Peyer's patch (tissue), 4 donors: ENCODE measurements around the gene UBE2E2. TPM values are rescaled to one million over a fixed set of nuclear protein-coding genes. Genes with fewer than 3 reads are reported as not detected.

ENCODE experiments used
- DNase-seq, 3 donors: peaks; one replicate each; pipeline ENCODE4 v3.0.0-alpha.2; 2017 to 2019
- H3K27ac ChIP-seq, 4 donors: fragments of 200-600 bp; sonication (generic); one replicate each; pipeline ENCODE4 v1.5.1; 2016 to 2019
- H3K27me3 ChIP-seq, 2 donors: fragments of 200-600 bp; sonication (generic); one replicate each; pipeline ENCODE4 v1.5.1; 2019
- H3K36me3 ChIP-seq, 3 donors: fragments of 200-600 bp; sonication (generic); one replicate each; pipeline ENCODE4 v1.5.1; 2016 to 2019
- H3K4me1 ChIP-seq, 4 donors: fragments of 200-600 bp; sonication (generic); one replicate each; pipeline ENCODE4 v1.5.1; 2016 to 2019
- H3K4me3 ChIP-seq, 4 donors: fragments of 200-600 bp; sonication (generic); 1 replicate in 3 of 4; 2 replicates in 1 of 4; pipeline ENCODE4 v1.5.1; 2016 to 2019; ENCODE audit warnings: mild to moderate bottlenecking in 1 of 4
- H3K9me3 ChIP-seq, 4 donors: fragments of 200-600 bp; sonication (generic); one replicate each; pipeline ENCODE4 v1.5.1; 2016 to 2019; ENCODE audit warnings: mild to moderate bottlenecking in 1 of 4
- POLR2A ChIP-seq, 2 donors: fragments of 450-650 bp; IDR thresholded peaks; one replicate each; pipeline ENCODE4 v1.5.1; 2017; ENCODE audit warnings: antibody characterized with exemption in 2 of 2, mild to moderate bottlenecking in 2 of 2, moderate library complexity in 2 of 2
- total RNA-seq, 4 donors: library from RNA; depleted of rRNA; stranded (reverse); fragments of >200 nt; gene quantifications; one replicate each; pipeline ENCODE4 v1.1.0, GENCODE V29; 2016
- TF ChIP-seq, protein P1 (sequence below), 6 experiments: fragments of 450-650 bp in 4 of 6; fragments of 200-600 bp in 2 of 6; sonication (generic) in 1 of 6; IDR thresholded peaks; one replicate each; pipeline ENCODE4 v1.5.1; 2017 to 2019; ENCODE audit warnings: antibody characterized with exemption in 6 of 6, mild to moderate bottlenecking in 3 of 6, moderate library complexity in 1 of 6

Gene UBE2E2
- total RNA-seq, 4 donors from 2014 or later, result 0.70 to 37.1 (median 20.8) TPM

DNA sequence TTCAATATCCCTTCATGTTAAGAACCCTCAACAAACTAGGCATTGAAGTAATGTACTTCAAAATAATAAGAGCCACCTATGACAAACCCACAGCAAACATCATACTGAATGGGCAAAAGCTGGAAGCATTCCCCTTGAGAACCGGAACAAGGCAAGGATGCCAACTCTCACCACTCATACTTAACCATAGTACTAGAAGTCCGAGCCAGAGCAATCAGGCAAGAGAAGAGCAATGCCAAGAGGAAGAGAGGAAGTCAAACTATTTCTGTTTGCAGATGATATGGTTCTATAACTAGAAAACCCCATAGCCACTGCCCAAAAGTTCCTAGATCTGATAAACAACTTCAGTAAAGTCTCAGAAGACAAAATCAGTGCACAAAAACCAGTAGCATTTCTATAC is 161.9 kb downstream of the UBE2E2 start:
- Histone ChIP-seq H3K36me3 (no peaks in the 10 kb centered on the region), H3K27me3 (no peaks in the 10 kb centered on the region), H3K4me1 (no peaks in the 10 kb centered on the region), H3K9me3 (no peaks in the 10 kb centered on the region), H3K4me3 (no peak overlapping the region), H3K27ac (no peak overlapping the region)
- TF ChIP-seq POLR2A (IDR thresholded peaks at IDR 0.05), result no peak
- TF ChIP-seq, protein P1, sequence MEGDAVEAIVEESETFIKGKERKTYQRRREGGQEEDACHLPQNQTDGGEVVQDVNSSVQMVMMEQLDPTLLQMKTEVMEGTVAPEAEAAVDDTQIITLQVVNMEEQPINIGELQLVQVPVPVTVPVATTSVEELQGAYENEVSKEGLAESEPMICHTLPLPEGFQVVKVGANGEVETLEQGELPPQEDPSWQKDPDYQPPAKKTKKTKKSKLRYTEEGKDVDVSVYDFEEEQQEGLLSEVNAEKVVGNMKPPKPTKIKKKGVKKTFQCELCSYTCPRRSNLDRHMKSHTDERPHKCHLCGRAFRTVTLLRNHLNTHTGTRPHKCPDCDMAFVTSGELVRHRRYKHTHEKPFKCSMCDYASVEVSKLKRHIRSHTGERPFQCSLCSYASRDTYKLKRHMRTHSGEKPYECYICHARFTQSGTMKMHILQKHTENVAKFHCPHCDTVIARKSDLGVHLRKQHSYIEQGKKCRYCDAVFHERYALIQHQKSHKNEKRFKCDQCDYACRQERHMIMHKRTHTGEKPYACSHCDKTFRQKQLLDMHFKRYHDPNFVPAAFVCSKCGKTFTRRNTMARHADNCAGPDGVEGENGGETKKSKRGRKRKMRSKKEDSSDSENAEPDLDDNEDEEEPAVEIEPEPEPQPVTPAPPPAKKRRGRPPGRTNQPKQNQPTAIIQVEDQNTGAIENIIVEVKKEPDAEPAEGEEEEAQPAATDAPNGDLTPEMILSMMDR (IDR thresholded peaks at IDR 0.05), result no peak
- DNase-seq, result no peak

DNA sequence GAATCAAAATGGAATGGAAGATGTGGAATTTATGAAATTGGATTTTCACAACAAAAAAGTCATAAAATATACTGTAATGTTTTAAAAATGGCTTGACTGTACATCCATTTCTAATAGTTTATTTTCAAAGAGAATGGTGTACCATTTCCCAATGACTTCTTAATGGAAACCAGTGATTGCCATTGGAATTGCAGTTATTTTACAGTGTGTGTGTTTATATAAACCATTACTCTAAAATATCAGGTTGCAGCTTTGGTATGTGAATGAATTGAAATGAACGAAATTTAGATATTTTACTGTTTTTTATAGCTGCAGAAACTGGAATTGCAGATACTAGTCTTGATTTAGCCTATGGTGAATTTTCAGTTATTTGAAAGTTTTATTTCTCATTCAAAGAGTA is 165.6 kb downstream of the UBE2E2 start:
- TF ChIP-seq, protein P1 (IDR thresholded peaks at IDR 0.05), result no peak
- no peak for TF ChIP-seq POLR2A (IDR thresholded peaks at IDR 0.05)
- H3K9me3 ChIP-seq, result no peaks in the 10 kb centered on the region
- no peak for DNase-seq

DNA sequence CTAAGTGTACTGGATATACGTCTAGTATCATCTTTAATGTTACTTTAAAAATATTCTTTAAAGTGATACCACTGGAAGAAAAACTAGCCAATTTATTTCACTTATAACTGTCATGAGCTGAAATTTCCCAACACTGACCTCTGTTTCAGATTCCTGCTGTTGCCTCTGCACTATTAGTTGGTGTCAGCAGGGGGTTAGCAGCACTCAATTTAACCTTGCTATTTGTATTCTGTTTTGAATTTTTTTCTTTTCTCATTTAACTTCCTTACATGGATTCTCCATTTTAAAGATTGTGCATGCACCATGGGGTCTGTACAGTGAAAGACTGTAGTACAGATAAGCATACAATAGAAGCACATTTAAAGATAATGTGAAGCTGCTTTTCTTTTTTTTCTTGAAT is 169.2 kb downstream of the UBE2E2 start:
- H3K9me3 ChIP-seq, result no peaks in the 10 kb centered on the region
- no peak for DNase-seq
- no peaks in the 10 kb centered on the region for H3K4me1 ChIP-seq
- H3K27ac ChIP-seq, result no peak overlapping the region
- no peaks in the 10 kb centered on the region for H3K27me3 ChIP-seq
- no peak overlapping the region for H3K4me3 ChIP-seq
- H3K36me3 ChIP-seq, result no peaks in the 10 kb centered on the region
- TF ChIP-seq, protein P1 (IDR thresholded peaks at IDR 0.05), result no peak
- no peak for TF ChIP-seq POLR2A (IDR thresholded peaks at IDR 0.05)

More for the DNA sequence above, 165.6 kb downstream of the UBE2E2 start:
- Histone ChIP-seq H3K27ac (no peak overlapping the region), H3K27me3 (no peaks in the 10 kb centered on the region), H3K4me3 (no peak overlapping the region), H3K36me3 (no peaks in the 10 kb centered on the region), H3K4me1 (no peaks in the 10 kb centered on the region)

DNA sequence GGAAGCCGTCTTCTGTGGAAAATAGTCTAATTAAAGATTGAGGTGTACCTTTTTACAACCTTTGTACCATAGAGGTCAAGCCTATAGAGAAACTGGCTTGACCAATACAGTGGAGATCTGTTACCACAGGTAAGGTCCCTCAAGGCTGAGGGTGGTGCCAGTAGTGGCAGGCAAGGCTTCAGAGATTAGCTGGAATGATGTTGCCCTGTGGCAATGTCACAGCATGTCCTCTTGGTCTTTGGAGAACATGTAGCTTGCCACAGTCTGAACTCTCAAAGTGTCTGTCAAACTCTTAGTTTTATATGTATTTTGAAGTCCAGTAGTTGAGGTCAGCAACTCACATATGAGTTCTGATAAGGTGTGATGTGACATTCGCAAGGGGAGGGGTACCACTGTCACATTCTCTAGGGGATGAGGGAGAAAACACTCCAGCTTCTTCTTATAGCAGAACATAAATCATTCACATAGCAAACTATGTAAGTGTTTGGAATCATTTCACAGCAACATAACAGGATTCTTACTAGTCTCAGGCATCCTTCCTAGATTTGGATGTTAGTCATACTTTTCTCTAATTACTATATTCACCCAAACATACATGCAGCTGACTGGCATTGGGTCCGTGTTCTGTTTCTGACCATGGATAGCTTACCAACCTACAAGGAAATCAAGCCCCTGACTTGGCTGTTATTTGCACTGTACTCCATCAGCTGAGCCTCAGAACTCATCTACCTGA is 173.6 kb downstream of the UBE2E2 start:
- DNase-seq, result no peak
- Histone ChIP-seq H3K27ac (no peak overlapping the region), H3K4me1 (no peaks in the 10 kb centered on the region), H3K9me3 (no peaks in the 10 kb centered on the region), H3K4me3 (no peak overlapping the region), H3K27me3 (no peaks in the 10 kb centered on the region), H3K36me3 (no peaks in the 10 kb centered on the region)
- TF ChIP-seq POLR2A (IDR thresholded peaks at IDR 0.05), result no peak
- TF ChIP-seq, protein P1 (IDR thresholded peaks at IDR 0.05), result no peak

GRCh38 chr3:23377928-23378672 is 175.0 kb downstream of the UBE2E2 start:
- H3K9me3 ChIP-seq, result no peaks in the 10 kb centered on the region
- no peaks in the 10 kb centered on the region for H3K27me3 ChIP-seq
- no peak for TF ChIP-seq POLR2A (IDR thresholded peaks at IDR 0.05)
- TF ChIP-seq, protein P1 (IDR thresholded peaks at IDR 0.05), result no peak
- no peak for DNase-seq
- no peak overlapping the region for H3K4me3 ChIP-seq
- H3K27ac ChIP-seq, result no peak overlapping the region
- H3K4me1 ChIP-seq, result no peaks in the 10 kb centered on the region
- H3K36me3 ChIP-seq, result no peaks in the 10 kb centered on the region
